ENCODE data around the gene OCSTAMP. TPM values are rescaled to one million over a fixed set of nuclear protein-coding genes. Genes with fewer than 3 reads are reported as not detected.

OCSTAMP gene
- total and polyA plus RNA-seq, 2 experiments from 2014 or later = 0.32 to 0.45 TPM

DNA sequence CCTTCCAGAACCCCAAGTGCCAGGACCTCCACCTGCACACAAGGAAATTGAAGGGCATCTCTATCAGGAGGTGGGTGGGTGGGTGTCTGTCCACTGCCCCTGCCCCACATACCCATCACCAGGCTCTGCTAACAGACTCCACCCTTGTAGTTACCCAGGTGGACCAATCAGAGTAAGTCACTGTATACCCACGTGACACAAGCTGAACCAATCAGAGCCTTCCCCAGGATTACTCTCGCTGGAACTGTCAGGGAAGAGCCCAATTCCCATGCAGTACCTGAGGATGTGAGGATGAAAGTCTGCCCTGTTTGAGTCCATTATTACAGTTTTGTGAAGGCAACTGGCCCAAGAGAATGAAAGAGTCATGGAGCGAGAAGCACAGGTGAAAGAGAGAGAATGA lies 4.2 kb downstream of the OCSTAMP start:
- no peaks in the 10 kb centered on the region for H3K27me3 ChIP-seq (ENCODE audit: insufficient read depth)
- H3K4me3 ChIP-seq = no peak overlapping the region
- no peak overlapping the region for H3K27ac ChIP-seq (ENCODE audit: low read depth)
- Mint-ChIP-seq H3K27me3 (ENCODE audit: insufficient read depth, low read depth, poor library complexity) (no peaks in the 10 kb centered on the region), H3K4me3 (no peak overlapping the region), H3K9me3 (no peaks in the 10 kb centered on the region), H3K36me3 (ENCODE audit: low read depth) (no peaks in the 10 kb centered on the region), H3K27ac (no peak overlapping the region), H3K4me1 (no peaks in the 10 kb centered on the region; the same call in 2 of the 3 replicates)
- no peaks in the 10 kb centered on the region for H3K36me3 ChIP-seq (ENCODE audit: insufficient read depth)
- DNase-seq (ENCODE audit: low spot score) (no peak), ATAC-seq (no peak)
- no peaks in the 10 kb centered on the region for H3F3A ChIP-seq (replicated peaks; ENCODE audit: low read depth)
- H4K20me1 ChIP-seq (replicated peaks; ENCODE audit: insufficient read depth) = no peaks in the 10 kb centered on the region
- no peak overlapping the region for H2AFZ ChIP-seq
- H3K79me2 ChIP-seq (replicated peaks; ENCODE audit: insufficient read depth) = no peaks in the 10 kb centered on the region
- H3K9me2 ChIP-seq (ENCODE audit: insufficient read depth) = no peaks in the 10 kb centered on the region
- H3K4me2 ChIP-seq = no peak overlapping the region
- TF ChIP-seq NANOG (IDR thresholded peaks at IDR 0.05; ENCODE audit: borderline replicate concordance) (no peak), CREB1 (CRISPR knock-in tag; IDR thresholded peaks at IDR 0.05; ENCODE audit: low read depth) (no peak), STAT1 (IDR thresholded peaks at IDR 0.05; ENCODE audit: unreplicated experiment) (no peak), JUNB (IDR thresholded peaks at IDR 0.05; ENCODE audit: unreplicated experiment) (no peak), POLR2AphosphoS5 (IDR thresholded peaks at IDR 0.05; ENCODE audit: low read depth) (no peak), EZH2phosphoT487 (IDR thresholded peaks at IDR 0.05; ENCODE audit: unreplicated experiment) (no peak), ZNF114 (CRISPR knock-in tag; IDR thresholded peaks at IDR 0.05) (no peak)
- TF ChIP-seq, protein P1, sequence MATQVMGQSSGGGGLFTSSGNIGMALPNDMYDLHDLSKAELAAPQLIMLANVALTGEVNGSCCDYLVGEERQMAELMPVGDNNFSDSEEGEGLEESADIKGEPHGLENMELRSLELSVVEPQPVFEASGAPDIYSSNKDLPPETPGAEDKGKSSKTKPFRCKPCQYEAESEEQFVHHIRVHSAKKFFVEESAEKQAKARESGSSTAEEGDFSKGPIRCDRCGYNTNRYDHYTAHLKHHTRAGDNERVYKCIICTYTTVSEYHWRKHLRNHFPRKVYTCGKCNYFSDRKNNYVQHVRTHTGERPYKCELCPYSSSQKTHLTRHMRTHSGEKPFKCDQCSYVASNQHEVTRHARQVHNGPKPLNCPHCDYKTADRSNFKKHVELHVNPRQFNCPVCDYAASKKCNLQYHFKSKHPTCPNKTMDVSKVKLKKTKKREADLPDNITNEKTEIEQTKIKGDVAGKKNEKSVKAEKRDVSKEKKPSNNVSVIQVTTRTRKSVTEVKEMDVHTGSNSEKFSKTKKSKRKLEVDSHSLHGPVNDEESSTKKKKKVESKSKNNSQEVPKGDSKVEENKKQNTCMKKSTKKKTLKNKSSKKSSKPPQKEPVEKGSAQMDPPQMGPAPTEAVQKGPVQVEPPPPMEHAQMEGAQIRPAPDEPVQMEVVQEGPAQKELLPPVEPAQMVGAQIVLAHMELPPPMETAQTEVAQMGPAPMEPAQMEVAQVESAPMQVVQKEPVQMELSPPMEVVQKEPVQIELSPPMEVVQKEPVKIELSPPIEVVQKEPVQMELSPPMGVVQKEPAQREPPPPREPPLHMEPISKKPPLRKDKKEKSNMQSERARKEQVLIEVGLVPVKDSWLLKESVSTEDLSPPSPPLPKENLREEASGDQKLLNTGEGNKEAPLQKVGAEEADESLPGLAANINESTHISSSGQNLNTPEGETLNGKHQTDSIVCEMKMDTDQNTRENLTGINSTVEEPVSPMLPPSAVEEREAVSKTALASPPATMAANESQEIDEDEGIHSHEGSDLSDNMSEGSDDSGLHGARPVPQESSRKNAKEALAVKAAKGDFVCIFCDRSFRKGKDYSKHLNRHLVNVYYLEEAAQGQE (IDR thresholded peaks at IDR 0.05; ENCODE audit: unreplicated experiment) = no peak
- peaks cover 17% of the 10 kb centered on the region for H3K4me1 ChIP-seq (ENCODE audit: insufficient read depth)

DNA sequence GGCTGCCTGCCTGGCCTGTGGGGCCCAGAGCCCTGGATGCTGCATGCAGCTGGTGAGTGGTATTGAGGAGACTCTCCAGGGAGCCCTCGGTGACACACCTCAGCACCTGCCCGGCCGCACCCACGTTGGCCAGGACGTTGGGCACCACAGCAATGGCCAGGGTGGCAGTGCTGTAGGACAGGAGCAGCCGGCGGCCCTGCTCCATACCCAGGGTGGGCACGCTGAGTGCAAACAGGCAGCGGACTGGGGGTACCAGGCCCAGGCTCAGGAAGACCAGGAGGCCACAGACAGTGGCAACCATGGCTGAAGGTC lies 4.7 kb downstream of the OCSTAMP start:
- Mint-ChIP-seq H3K36me3 (ENCODE audit: low read depth) (no peaks in the 10 kb centered on the region), H3K27me3 (ENCODE audit: insufficient read depth, low read depth, poor library complexity) (no peaks in the 10 kb centered on the region), H3K9me3 (no peaks in the 10 kb centered on the region), H3K4me1 (no peaks in the 10 kb centered on the region), H3K4me3 (no peak overlapping the region), H3K27ac (no peak overlapping the region)
- H3K27ac ChIP-seq (ENCODE audit: low read depth) = no peak overlapping the region
- peaks cover 12% of the 10 kb centered on the region; the same call in 1 of the 2 replicates for H3K4me1 ChIP-seq (ENCODE audit: insufficient read depth)
- H3K36me3 ChIP-seq (ENCODE audit: insufficient read depth) = no peaks in the 10 kb centered on the region
- no peaks in the 10 kb centered on the region for H3K9me2 ChIP-seq (ENCODE audit: insufficient read depth)
- ATAC-seq = no peak
- no peaks in the 10 kb centered on the region for H4K20me1 ChIP-seq (replicated peaks; ENCODE audit: insufficient read depth)
- H3K4me3 ChIP-seq = no peak overlapping the region
- no peaks in the 10 kb centered on the region for H3K79me2 ChIP-seq (replicated peaks; ENCODE audit: insufficient read depth)
- no peaks in the 10 kb centered on the region for H3F3A ChIP-seq (replicated peaks; ENCODE audit: low read depth)
- no peak for DNase-seq (ENCODE audit: low spot score)
- H3K27me3 ChIP-seq (ENCODE audit: insufficient read depth) = no peaks in the 10 kb centered on the region
- H3K4me2 ChIP-seq = no peak overlapping the region
- no peak overlapping the region for H2AFZ ChIP-seq
- TF ChIP-seq CREB1 (CRISPR knock-in tag; IDR thresholded peaks at IDR 0.05; ENCODE audit: low read depth) = no peak
- TF ChIP-seq ZNF114 (CRISPR knock-in tag; IDR thresholded peaks at IDR 0.05) = no peak
- TF ChIP-seq NANOG (IDR thresholded peaks at IDR 0.05; ENCODE audit: borderline replicate concordance) = no peak
- TF ChIP-seq STAT1 (IDR thresholded peaks at IDR 0.05; ENCODE audit: unreplicated experiment) = no peak
- TF ChIP-seq, protein P2, sequence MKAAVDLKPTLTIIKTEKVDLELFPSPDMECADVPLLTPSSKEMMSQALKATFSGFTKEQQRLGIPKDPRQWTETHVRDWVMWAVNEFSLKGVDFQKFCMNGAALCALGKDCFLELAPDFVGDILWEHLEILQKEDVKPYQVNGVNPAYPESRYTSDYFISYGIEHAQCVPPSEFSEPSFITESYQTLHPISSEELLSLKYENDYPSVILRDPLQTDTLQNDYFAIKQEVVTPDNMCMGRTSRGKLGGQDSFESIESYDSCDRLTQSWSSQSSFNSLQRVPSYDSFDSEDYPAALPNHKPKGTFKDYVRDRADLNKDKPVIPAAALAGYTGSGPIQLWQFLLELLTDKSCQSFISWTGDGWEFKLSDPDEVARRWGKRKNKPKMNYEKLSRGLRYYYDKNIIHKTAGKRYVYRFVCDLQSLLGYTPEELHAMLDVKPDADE (IDR thresholded peaks at IDR 0.05) = no peak
- no peak for TF ChIP-seq POLR2AphosphoS5 (IDR thresholded peaks at IDR 0.05; ENCODE audit: low read depth)
- TF ChIP-seq, protein P3, sequence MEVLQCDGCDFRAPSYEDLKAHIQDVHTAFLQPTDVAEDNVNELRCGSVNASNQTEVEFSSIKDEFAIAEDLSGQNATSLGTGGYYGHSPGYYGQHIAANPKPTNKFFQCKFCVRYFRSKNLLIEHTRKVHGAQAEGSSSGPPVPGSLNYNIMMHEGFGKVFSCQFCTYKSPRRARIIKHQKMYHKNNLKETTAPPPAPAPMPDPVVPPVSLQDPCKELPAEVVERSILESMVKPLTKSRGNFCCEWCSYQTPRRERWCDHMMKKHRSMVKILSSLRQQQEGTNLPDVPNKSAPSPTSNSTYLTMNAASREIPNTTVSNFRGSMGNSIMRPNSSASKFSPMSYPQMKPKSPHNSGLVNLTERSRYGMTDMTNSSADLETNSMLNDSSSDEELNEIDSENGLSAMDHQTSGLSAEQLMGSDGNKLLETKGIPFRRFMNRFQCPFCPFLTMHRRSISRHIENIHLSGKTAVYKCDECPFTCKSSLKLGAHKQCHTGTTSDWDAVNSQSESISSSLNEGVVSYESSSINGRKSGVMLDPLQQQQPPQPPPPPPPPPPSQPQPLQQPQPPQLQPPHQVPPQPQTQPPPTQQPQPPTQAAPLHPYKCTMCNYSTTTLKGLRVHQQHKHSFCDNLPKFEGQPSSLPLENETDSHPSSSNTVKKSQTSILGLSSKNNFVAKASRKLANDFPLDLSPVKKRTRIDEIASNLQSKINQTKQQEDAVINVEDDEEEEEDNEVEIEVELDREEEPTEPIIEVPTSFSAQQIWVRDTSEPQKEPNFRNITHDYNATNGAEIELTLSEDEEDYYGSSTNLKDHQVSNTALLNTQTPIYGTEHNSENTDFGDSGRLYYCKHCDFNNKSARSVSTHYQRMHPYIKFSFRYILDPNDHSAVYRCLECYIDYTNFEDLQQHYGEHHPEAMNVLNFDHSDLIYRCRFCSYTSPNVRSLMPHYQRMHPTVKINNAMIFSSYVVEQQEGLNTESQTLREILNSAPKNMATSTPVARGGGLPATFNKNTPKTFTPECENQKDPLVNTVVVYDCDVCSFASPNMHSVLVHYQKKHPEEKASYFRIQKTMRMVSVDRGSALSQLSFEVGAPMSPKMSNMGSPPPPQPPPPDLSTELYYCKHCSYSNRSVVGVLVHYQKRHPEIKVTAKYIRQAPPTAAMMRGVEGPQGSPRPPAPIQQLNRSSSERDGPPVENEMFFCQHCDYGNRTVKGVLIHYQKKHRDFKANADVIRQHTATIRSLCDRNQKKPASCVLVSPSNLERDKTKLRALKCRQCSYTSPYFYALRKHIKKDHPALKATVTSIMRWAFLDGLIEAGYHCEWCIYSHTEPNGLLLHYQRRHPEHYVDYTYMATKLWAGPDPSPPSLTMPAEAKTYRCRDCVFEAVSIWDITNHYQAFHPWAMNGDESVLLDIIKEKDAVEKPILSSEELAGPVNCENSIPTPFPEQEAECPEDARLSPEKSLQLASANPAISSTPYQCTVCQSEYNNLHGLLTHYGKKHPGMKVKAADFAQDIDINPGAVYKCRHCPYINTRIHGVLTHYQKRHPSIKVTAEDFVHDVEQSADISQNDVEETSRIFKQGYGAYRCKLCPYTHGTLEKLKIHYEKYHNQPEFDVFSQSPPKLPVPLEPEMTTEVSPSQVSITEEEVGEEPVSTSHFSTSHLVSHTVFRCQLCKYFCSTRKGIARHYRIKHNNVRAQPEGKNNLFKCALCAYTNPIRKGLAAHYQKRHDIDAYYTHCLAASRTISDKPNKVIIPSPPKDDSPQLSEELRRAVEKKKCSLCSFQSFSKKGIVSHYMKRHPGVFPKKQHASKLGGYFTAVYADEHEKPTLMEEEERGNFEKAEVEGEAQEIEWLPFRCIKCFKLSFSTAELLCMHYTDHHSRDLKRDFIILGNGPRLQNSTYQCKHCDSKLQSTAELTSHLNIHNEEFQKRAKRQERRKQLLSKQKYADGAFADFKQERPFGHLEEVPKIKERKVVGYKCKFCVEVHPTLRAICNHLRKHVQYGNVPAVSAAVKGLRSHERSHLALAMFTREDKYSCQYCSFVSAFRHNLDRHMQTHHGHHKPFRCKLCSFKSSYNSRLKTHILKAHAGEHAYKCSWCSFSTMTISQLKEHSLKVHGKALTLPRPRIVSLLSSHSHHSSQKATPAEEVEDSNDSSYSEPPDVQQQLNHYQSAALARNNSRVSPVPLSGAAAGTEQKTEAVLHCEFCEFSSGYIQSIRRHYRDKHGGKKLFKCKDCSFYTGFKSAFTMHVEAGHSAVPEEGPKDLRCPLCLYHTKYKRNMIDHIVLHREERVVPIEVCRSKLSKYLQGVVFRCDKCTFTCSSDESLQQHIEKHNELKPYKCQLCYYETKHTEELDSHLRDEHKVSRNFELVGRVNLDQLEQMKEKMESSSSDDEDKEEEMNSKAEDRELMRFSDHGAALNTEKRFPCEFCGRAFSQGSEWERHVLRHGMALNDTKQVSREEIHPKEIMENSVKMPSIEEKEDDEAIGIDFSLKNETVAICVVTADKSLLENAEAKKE (CRISPR knock-in tag; IDR thresholded peaks at IDR 0.05) = no peak
- no peak for TF ChIP-seq ZNF331 (CRISPR knock-in tag; IDR thresholded peaks at IDR 0.05; ENCODE audit: low read depth)
- TF ChIP-seq JUNB (IDR thresholded peaks at IDR 0.05; ENCODE audit: unreplicated experiment) = no peak

Measured in GM23338 (cell line).